ENCODE measurements around the gene NRBP1. TPM values are rescaled to one million over a fixed set of nuclear protein-coding genes. Genes with fewer than 3 reads are reported as not detected.

The NRBP1 gene
- total and polyA plus RNA-seq, 10 donors, result 41.8 to 82.0 (median 62.7) TPM

- H3K4me1 ChIP-seq, result peaks cover 15 to 59% (median 41%) of the 10 kb centered on the region in 6 donors
- TF ChIP-seq CTCF (IDR thresholded peaks at IDR 0.05 in 8 of 11, conservative IDR thresholded peaks at IDR 0.05 in 3 of 11), result no peak
- H3K9me3 ChIP-seq, result no peaks in the 10 kb centered on the region
- peak overlapping the region; percentile 80 to 94 (median 89) for H3K27ac ChIP-seq
- H3K4me3 ChIP-seq, result peak overlapping the region; percentile 88 to 100 (median 99)
- WGBS, 5 donors, result 0 to 2% (median 0%) methylated on average over 27 to 33 of the region's 33 CpGs
- intact Hi-C loops (cut with DNase I; ENCODE audit: low total_unique reads), result no loop called here
- no peaks in the 10 kb centered on the region for H3K27me3 ChIP-seq (replicated peaks in 1 of 7)
- DNase-seq, result no peak
- peaks cover 0 to 32% (median 2%) of the 10 kb centered on the region in 6 donors for H3K36me3 ChIP-seq
Measured at GRCh38 chr2:27408601-27409320, 19.7 kb upstream of the NRBP1 start.

- intact Hi-C loops (cut with DNase I; ENCODE audit: low total_unique reads), result no loop called here
- H3K9me3 ChIP-seq, result no peaks in the 10 kb centered on the region
- DNase-seq, result peak; percentile 99
- WGBS, 5 donors, result 1 to 3% (median 2%) methylated on average over 50 to 82 of the region's 82 CpGs
- H3K36me3 ChIP-seq, result peaks cover 0 to 27% (median 2%) of the 10 kb centered on the region in 6 donors
- peaks cover 15 to 54% (median 39%) of the 10 kb centered on the region in 6 donors for H3K4me1 ChIP-seq
- H3K27me3 ChIP-seq (replicated peaks in 1 of 7), result no peaks in the 10 kb centered on the region
- peak within 1 kb of the TSS; percentile 88 to 100 (median 99) for H3K4me3 ChIP-seq
- peak within 1 kb of the TSS; percentile 80 to 94 (median 89) for H3K27ac ChIP-seq
- TF ChIP-seq POLR2A (IDR thresholded peaks at IDR 0.05) (no peak), POLR2AphosphoS5 (IDR thresholded peaks at IDR 0.05) (peak; percentile 94 to 96 (median 95)), CTCF (IDR thresholded peaks at IDR 0.05 in 8 of 11, conservative IDR thresholded peaks at IDR 0.05 in 3 of 11) (peak in 6 of 11 experiments; percentile 14 to 52 (median 40))
Measured at GRCh38 chr2:27409321-27410073, 18.9 kb upstream of the NRBP1 start, which contains the start of gene PPM1G. Gene PPM1G (minus strand): TSS chr2:27409591. CDS start chr2:27409422, 169 bp downstream.

GRCh38 chr2:27412419-27413152 lies 15.8 kb upstream of the NRBP1 start:
- WGBS, 5 donors, result 86 to 95% (median 90%) methylated on average over 9 of the region's 9 CpGs

More at GRCh38 chr2:27412419-27413152, 15.8 kb upstream of the NRBP1 start:
- TF ChIP-seq CTCF (IDR thresholded peaks at IDR 0.05 in 8 of 11, conservative IDR thresholded peaks at IDR 0.05 in 3 of 11), result no peak
- no peak for TF ChIP-seq POLR2A (IDR thresholded peaks at IDR 0.05)
- no peak for TF ChIP-seq POLR2AphosphoS5 (IDR thresholded peaks at IDR 0.05)
- Histone ChIP-seq H3K27ac (no peak overlapping the region), H3K4me3 (no peak overlapping the region), H3K27me3 (replicated peaks in 1 of 7) (no peaks in the 10 kb centered on the region), H3K36me3 (peaks cover 0 to 2% (median 0%) of the 10 kb centered on the region in 6 donors), H3K4me1 (peaks cover 12 to 23% (median 21%) of the 10 kb centered on the region in 6 donors), H3K9me3 (no peaks in the 10 kb centered on the region)
- DNase-seq, result no peak
- intact Hi-C loops (cut with DNase I; ENCODE audit: low total_unique reads), result no loop called here

All from spleen (tissue), 11 donors.